Fibroblast of lung (primary cell): ENCODE data around the gene DIAPH3.

Experiments used
- CTCF ChIP-seq, 2 donors: IDR thresholded peaks in 1 of 2; conservative IDR thresholded peaks in 1 of 2; 1 replicate in 1 of 2; 2 replicates in 1 of 2; pipeline ENCODE4 v1.5.1; 2011 to 2012; ENCODE audit warnings: low read length in 2 of 2, control low read depth in 1 of 2, inconsistent platforms in 1 of 2, low read depth in 1 of 2, mild to moderate bottlenecking in 1 of 2
- EZH2 ChIP-seq: IDR thresholded peaks from 2 replicates; pipeline ENCODE4 v1.5.1; 2012; ENCODE audit warnings: low read length, control low read depth, mild to moderate bottlenecking; ENCODE audit errors: missing control alignments

GRCh38 chr13:59962343-59962742 lies 201.4 kb downstream of the DIAPH3 start:
- TF ChIP-seq EZH2 (no peak), CTCF (conservative IDR thresholded peaks at IDR 0.05 in 1 of 2, IDR thresholded peaks at IDR 0.05 in 1 of 2; ENCODE audit: low read depth in 1 of 2, low read length in 2 of 2) (no peak)
